ENCODE results near the gene RAB30.

RAB30 gene

DNA sequence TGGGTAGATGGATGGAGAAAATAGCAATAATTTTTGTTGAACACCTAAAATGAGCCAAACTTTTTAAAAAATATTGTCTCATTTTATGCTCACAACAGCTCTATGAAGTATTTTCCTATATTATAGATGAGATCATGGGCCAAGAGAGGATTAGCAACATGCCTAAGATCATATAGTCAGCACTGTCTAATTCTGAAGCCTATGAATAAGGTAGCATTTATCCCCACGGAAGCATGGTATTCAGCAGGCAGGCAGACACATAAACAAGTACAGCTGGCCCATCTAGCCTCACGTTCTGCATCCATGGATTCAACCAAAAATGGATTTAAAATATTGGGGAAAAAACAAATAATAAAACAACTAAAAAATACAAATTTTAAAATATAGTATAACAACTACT, 21.9 kb upstream of the RAB30 start:
- H3K4me3 ChIP-seq (ENCODE audit: low read length): no peak overlapping the region
- no peaks in the 10 kb centered on the region for H3K9me3 ChIP-seq (ENCODE audit: insufficient read depth, low read depth, low read length)
- 86% methylated on average over 1 of the region's 2 CpGs for WGBS
- H3K4me1 ChIP-seq (ENCODE audit: insufficient read depth, low read length): no peaks in the 10 kb centered on the region
- no peaks in the 10 kb centered on the region for H3K36me3 ChIP-seq (ENCODE audit: insufficient read depth, low read length)
- H3K27ac ChIP-seq (ENCODE audit: low read depth, low read length): no peak overlapping the region
- no peak overlapping the region for H3K9ac ChIP-seq (ENCODE audit: low read depth, low read length)
- H3K27me3 ChIP-seq (ENCODE audit: insufficient read depth, low read length): no peaks in the 10 kb centered on the region

GRCh38 chr11:83092488-83093384, 21.0 kb upstream of the RAB30 start:
- 81% methylated on average over 1 of the region's 2 CpGs for WGBS
- no peaks in the 10 kb centered on the region for H3K9me3 ChIP-seq (ENCODE audit: insufficient read depth, low read depth, low read length)
- no peak overlapping the region for H3K4me3 ChIP-seq (ENCODE audit: low read length)
- no peak overlapping the region for H3K27ac ChIP-seq (ENCODE audit: low read depth, low read length)
- no peaks in the 10 kb centered on the region for H3K4me1 ChIP-seq (ENCODE audit: insufficient read depth, low read length)
- H3K9ac ChIP-seq (ENCODE audit: low read depth, low read length): no peak overlapping the region
- H3K36me3 ChIP-seq (ENCODE audit: insufficient read depth, low read length): no peaks in the 10 kb centered on the region
- H3K27me3 ChIP-seq (ENCODE audit: insufficient read depth, low read length): no peaks in the 10 kb centered on the region

GRCh38 chr11:83088965-83089364, 17.3 kb upstream of the RAB30 start:
- WGBS: 91% methylated on average over 2 of the region's 2 CpGs
- Histone ChIP-seq H3K27me3 (ENCODE audit: insufficient read depth, low read length) (no peaks in the 10 kb centered on the region), H3K36me3 (ENCODE audit: insufficient read depth, low read length) (no peaks in the 10 kb centered on the region), H3K27ac (ENCODE audit: low read depth, low read length) (no peak overlapping the region), H3K4me1 (ENCODE audit: insufficient read depth, low read length) (no peaks in the 10 kb centered on the region), H3K9me3 (ENCODE audit: insufficient read depth, low read depth, low read length) (no peaks in the 10 kb centered on the region), H3K4me3 (ENCODE audit: low read length) (no peak overlapping the region), H3K9ac (ENCODE audit: low read depth, low read length) (no peak overlapping the region)

- H3K36me3 ChIP-seq (ENCODE audit: insufficient read depth, low read length): no peaks in the 10 kb centered on the region
- H3K9me3 ChIP-seq (ENCODE audit: insufficient read depth, low read depth, low read length): no peaks in the 10 kb centered on the region
- 40% methylated on average over 1 of the region's 2 CpGs for WGBS
- no peak overlapping the region for H3K9ac ChIP-seq (ENCODE audit: low read depth, low read length)
- no peak overlapping the region for H3K4me3 ChIP-seq (ENCODE audit: low read length)
- no peaks in the 10 kb centered on the region for H3K4me1 ChIP-seq (ENCODE audit: insufficient read depth, low read length)
- H3K27ac ChIP-seq (ENCODE audit: low read depth, low read length): no peak overlapping the region
- H3K27me3 ChIP-seq (ENCODE audit: insufficient read depth, low read length): no peaks in the 10 kb centered on the region
These were observed 15.3 kb upstream of the RAB30 start for GRCh38 chr11:83087035-83087434.

- 90% methylated on average over 5 of the region's 5 CpGs for WGBS
- Histone ChIP-seq H3K27me3 (ENCODE audit: insufficient read depth, low read length) (no peaks in the 10 kb centered on the region), H3K4me3 (ENCODE audit: low read length) (no peak overlapping the region), H3K27ac (ENCODE audit: low read depth, low read length) (no peak overlapping the region), H3K36me3 (ENCODE audit: insufficient read depth, low read length) (peaks cover 36% of the 10 kb centered on the region), H3K4me1 (ENCODE audit: insufficient read depth, low read length) (no peaks in the 10 kb centered on the region), H3K9ac (ENCODE audit: low read depth, low read length) (no peak overlapping the region), H3K9me3 (ENCODE audit: insufficient read depth, low read depth, low read length) (no peaks in the 10 kb centered on the region)
These were observed 8.1 kb upstream of the RAB30 start for GRCh38 chr11:83079820-83080219.

GRCh38 chr11:83078269-83078668, 6.6 kb upstream of the RAB30 start:
- Histone ChIP-seq H3K27me3 (ENCODE audit: insufficient read depth, low read length) (no peaks in the 10 kb centered on the region), H3K27ac (ENCODE audit: low read depth, low read length) (no peak overlapping the region), H3K36me3 (ENCODE audit: insufficient read depth, low read length) (peaks cover 51% of the 10 kb centered on the region), H3K9me3 (ENCODE audit: insufficient read depth, low read depth, low read length) (no peaks in the 10 kb centered on the region), H3K9ac (ENCODE audit: low read depth, low read length) (no peak overlapping the region), H3K4me3 (ENCODE audit: low read length) (no peak overlapping the region), H3K4me1 (ENCODE audit: insufficient read depth, low read length) (peaks cover 4% of the 10 kb centered on the region; the same call in 1 of the 2 replicates)
- 92% methylated on average over 1 of the region's 1 CpG for WGBS

- H3K27me3 ChIP-seq (ENCODE audit: insufficient read depth, low read length): peaks cover 2% of the 10 kb centered on the region; the same call in 1 of the 2 replicates
- H3K9ac ChIP-seq (ENCODE audit: low read depth, low read length): no peak overlapping the region
- H3K9me3 ChIP-seq (ENCODE audit: insufficient read depth, low read depth, low read length): no peaks in the 10 kb centered on the region
- H3K4me1 ChIP-seq (ENCODE audit: insufficient read depth, low read length): peaks cover 25% of the 10 kb centered on the region
- H3K27ac ChIP-seq (ENCODE audit: low read depth, low read length): no peak overlapping the region
- peak overlapping the region; percentile 77; the same call in 1 of the 2 replicates for H3K4me3 ChIP-seq (ENCODE audit: low read length)
- H3K36me3 ChIP-seq (ENCODE audit: insufficient read depth, low read length): peaks cover 45% of the 10 kb centered on the region
These were observed 2.2 kb upstream of the RAB30 start for GRCh38 chr11:83073884-83074283.

GRCh38 chr11:83073258-83073657, 1.6 kb upstream of the RAB30 start:
- Histone ChIP-seq H3K36me3 (ENCODE audit: insufficient read depth, low read length) (peaks cover 43% of the 10 kb centered on the region), H3K27me3 (ENCODE audit: insufficient read depth, low read length) (peaks cover 2% of the 10 kb centered on the region; the same call in 1 of the 2 replicates), H3K4me1 (ENCODE audit: insufficient read depth, low read length) (peaks cover 29% of the 10 kb centered on the region), H3K9ac (ENCODE audit: low read depth, low read length) (peak overlapping the region; percentile 91), H3K9me3 (ENCODE audit: insufficient read depth, low read depth, low read length) (no peaks in the 10 kb centered on the region), H3K27ac (ENCODE audit: low read depth, low read length) (no peak overlapping the region), H3K4me3 (ENCODE audit: low read length) (peak overlapping the region; percentile 77)
- no CpG with 5 or more reads among the region's 1 CpG for WGBS

GRCh38 chr11:83072350-83073242, 899 bp upstream of the RAB30 start:
- peak overlapping the region; percentile 75 for H3K27ac ChIP-seq (ENCODE audit: low read depth, low read length)
- peaks cover 29% of the 10 kb centered on the region for H3K4me1 ChIP-seq (ENCODE audit: insufficient read depth, low read length)
- H3K36me3 ChIP-seq (ENCODE audit: insufficient read depth, low read length): peaks cover 39% of the 10 kb centered on the region
- WGBS: 15% methylated on average over 31 of the region's 31 CpGs
- peaks cover 2% of the 10 kb centered on the region; the same call in 1 of the 2 replicates for H3K27me3 ChIP-seq (ENCODE audit: insufficient read depth, low read length)
- no peaks in the 10 kb centered on the region for H3K9me3 ChIP-seq (ENCODE audit: insufficient read depth, low read depth, low read length)
- peak overlapping the region; percentile 77 for H3K4me3 ChIP-seq (ENCODE audit: low read length)
- H3K9ac ChIP-seq (ENCODE audit: low read depth, low read length): peak overlapping the region; percentile 91

DNA sequence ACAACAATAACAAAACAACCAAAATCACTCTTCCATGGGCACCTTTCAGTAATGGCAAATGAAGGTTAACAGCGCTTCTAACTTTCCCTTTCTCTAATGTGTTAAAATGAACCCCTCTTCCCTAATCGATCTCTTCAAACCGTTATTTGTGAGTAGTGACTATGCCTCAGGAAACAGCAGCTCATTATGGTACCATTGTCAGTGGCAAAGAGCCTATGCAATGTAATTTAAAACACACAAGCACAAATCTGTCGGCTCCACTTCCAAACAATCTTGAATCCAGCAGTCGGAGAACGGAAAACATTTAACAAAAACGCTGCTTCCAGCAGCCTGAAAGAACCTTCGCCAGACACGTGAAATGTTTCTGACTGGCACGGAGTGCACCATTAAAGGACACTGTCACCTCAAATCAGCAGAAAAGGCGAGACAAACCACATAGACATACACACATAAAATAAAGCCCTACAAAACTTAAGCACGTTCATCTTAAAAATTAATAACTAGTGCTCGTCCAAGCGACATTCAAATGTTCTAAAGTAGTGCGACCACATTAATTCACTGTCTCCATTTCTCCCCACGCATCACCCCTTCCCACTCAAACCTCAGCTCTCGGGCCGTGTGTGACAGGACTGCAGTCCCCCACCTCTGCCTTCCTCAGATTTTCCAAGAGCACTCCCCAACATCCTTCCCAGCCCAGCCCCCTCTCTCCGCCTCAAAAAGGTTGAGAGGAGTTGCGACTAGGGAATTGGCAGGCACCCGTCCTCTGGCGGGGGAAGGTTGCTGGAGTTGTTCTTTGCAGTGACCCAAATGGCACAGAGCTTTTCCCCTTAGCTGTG, 748 bp downstream of the RAB30 start:
- Histone ChIP-seq H3K9me3 (ENCODE audit: insufficient read depth, low read depth, low read length) (no peaks in the 10 kb centered on the region), H3K27ac (ENCODE audit: low read depth, low read length) (peak overlapping the region; percentile 80; the same call in 1 of the 2 replicates), H3K4me1 (ENCODE audit: insufficient read depth, low read length) (peaks cover 29% of the 10 kb centered on the region), H3K36me3 (ENCODE audit: insufficient read depth, low read length) (peaks cover 26% of the 10 kb centered on the region), H3K4me3 (ENCODE audit: low read length) (peak overlapping the region; percentile 77), H3K27me3 (ENCODE audit: insufficient read depth, low read length) (peaks cover 2% of the 10 kb centered on the region; the same call in 1 of the 2 replicates), H3K9ac (ENCODE audit: low read depth, low read length) (peak overlapping the region; percentile 65)
- WGBS: under 1% methylated on average over 21 of the region's 22 CpGs
